ENCODE measurements around the gene TNS1.

The TNS1 gene

GRCh38 chr2:217927601-217928323 lies 75.0 kb downstream of the TNS1 start:
- DNase-seq (ENCODE audit: low read depth, low spot score) = no peak
- no peaks in the 10 kb centered on the region for H3K36me3 ChIP-seq (ENCODE audit: insufficient read depth, low read length)
- H3K9ac ChIP-seq (ENCODE audit: insufficient read length) = no peak overlapping the region
- TF ChIP-seq FOXP2 (optimal IDR thresholded peaks at IDR 0.05; ENCODE audit: control extremely low read depth, extremely low read length, insufficient read depth) = no peak
- TF ChIP-seq EZH2 (IDR thresholded peaks at IDR 0.05) = no peak
- H3K4me3 ChIP-seq = no peak overlapping the region
- no peak overlapping the region for H3K27ac ChIP-seq
- no peaks in the 10 kb centered on the region for H3K9me3 ChIP-seq (ENCODE audit: low read depth, low read length)

- DNase-seq (ENCODE audit: low read depth, low spot score) = no peak
- H3K9me3 ChIP-seq (ENCODE audit: low read depth, low read length) = no peaks in the 10 kb centered on the region
- no peak overlapping the region for H3K9ac ChIP-seq (ENCODE audit: insufficient read length)
- TF ChIP-seq POLR2AphosphoS5 (IDR thresholded peaks at IDR 0.05; ENCODE audit: borderline replicate concordance, low read depth, low read length) (no peak), FOXP2 (optimal IDR thresholded peaks at IDR 0.05; ENCODE audit: control extremely low read depth, extremely low read length, insufficient read depth) (no peak), EZH2 (IDR thresholded peaks at IDR 0.05) (no peak)
- H3K36me3 ChIP-seq (ENCODE audit: insufficient read depth, low read length) = no peaks in the 10 kb centered on the region
- H3K27ac ChIP-seq = no peak overlapping the region
- no peak overlapping the region for H3K4me3 ChIP-seq
Measured at GRCh38 chr2:217926801-217927200, 76.0 kb downstream of the TNS1 start.

- TF ChIP-seq FOXP2 (optimal IDR thresholded peaks at IDR 0.05; ENCODE audit: control extremely low read depth, extremely low read length, insufficient read depth) = no peak
- no peak for TF ChIP-seq EZH2 (IDR thresholded peaks at IDR 0.05)
- TF ChIP-seq POLR2AphosphoS5 (IDR thresholded peaks at IDR 0.05; ENCODE audit: borderline replicate concordance, low read depth, low read length) = no peak
- no peak overlapping the region for H3K27ac ChIP-seq
- H3K9ac ChIP-seq (ENCODE audit: insufficient read length) = no peak overlapping the region
- H3K9me3 ChIP-seq (ENCODE audit: low read depth, low read length) = no peaks in the 10 kb centered on the region
- H3K4me3 ChIP-seq = no peak overlapping the region
- peaks cover 5% of the 10 kb centered on the region; the same call in 1 of the 2 replicates for H3K36me3 ChIP-seq (ENCODE audit: insufficient read depth, low read length)
- DNase-seq (ENCODE audit: low read depth, low spot score) = no peak
Measured at GRCh38 chr2:217924346-217924901, 78.4 kb downstream of the TNS1 start.

GRCh38 chr2:217923007-217923686 lies 79.6 kb downstream of the TNS1 start:
- no peak for DNase-seq (ENCODE audit: low read depth, low spot score)

GRCh38 chr2:217922101-217923006 lies 80.4 kb downstream of the TNS1 start:
- TF ChIP-seq POLR2AphosphoS5 (IDR thresholded peaks at IDR 0.05; ENCODE audit: borderline replicate concordance, low read depth, low read length) (no peak), FOXP2 (optimal IDR thresholded peaks at IDR 0.05; ENCODE audit: control extremely low read depth, extremely low read length, insufficient read depth) (no peak), EZH2 (IDR thresholded peaks at IDR 0.05) (no peak)
- DNase-seq (ENCODE audit: low read depth, low spot score) = no peak
- Histone ChIP-seq H3K9me3 (ENCODE audit: low read depth, low read length) (no peaks in the 10 kb centered on the region), H3K4me3 (no peak overlapping the region), H3K36me3 (ENCODE audit: insufficient read depth, low read length) (peaks cover 18% of the 10 kb centered on the region; the same call in 1 of the 2 replicates), H3K27ac (no peak overlapping the region), H3K9ac (ENCODE audit: insufficient read length) (no peak overlapping the region)

More at GRCh38 chr2:217923007-217923686, 79.6 kb downstream of the TNS1 start:
- Histone ChIP-seq H3K4me3 (no peak overlapping the region), H3K27ac (no peak overlapping the region), H3K9me3 (ENCODE audit: low read depth, low read length) (no peaks in the 10 kb centered on the region), H3K36me3 (ENCODE audit: insufficient read depth, low read length) (peaks cover 13% of the 10 kb centered on the region; the same call in 1 of the 2 replicates), H3K9ac (ENCODE audit: insufficient read length) (no peak overlapping the region)
- no peak for TF ChIP-seq FOXP2 (optimal IDR thresholded peaks at IDR 0.05; ENCODE audit: control extremely low read depth, extremely low read length, insufficient read depth)
- TF ChIP-seq POLR2AphosphoS5 (IDR thresholded peaks at IDR 0.05; ENCODE audit: borderline replicate concordance, low read depth, low read length) = no peak
- no peak for TF ChIP-seq EZH2 (IDR thresholded peaks at IDR 0.05)

- Histone ChIP-seq H3K36me3 (ENCODE audit: insufficient read depth, low read length) (peaks cover 29% of the 10 kb centered on the region; the same call in 1 of the 2 replicates), H3K9ac (ENCODE audit: insufficient read length) (no peak overlapping the region), H3K27ac (no peak overlapping the region), H3K4me3 (no peak overlapping the region), H3K9me3 (ENCODE audit: low read depth, low read length) (no peaks in the 10 kb centered on the region)
- TF ChIP-seq POLR2AphosphoS5 (IDR thresholded peaks at IDR 0.05; ENCODE audit: borderline replicate concordance, low read depth, low read length) (no peak), FOXP2 (optimal IDR thresholded peaks at IDR 0.05; ENCODE audit: control extremely low read depth, extremely low read length, insufficient read depth) (no peak), EZH2 (IDR thresholded peaks at IDR 0.05) (no peak)
- no peak for DNase-seq (ENCODE audit: low read depth, low spot score)
Measured at GRCh38 chr2:217920879-217921603, 81.8 kb downstream of the TNS1 start.

- no peak overlapping the region for H3K4me3 ChIP-seq
- H3K9ac ChIP-seq (ENCODE audit: insufficient read length) = no peak overlapping the region
- no peaks in the 10 kb centered on the region for H3K9me3 ChIP-seq (ENCODE audit: low read depth, low read length)
- DNase-seq (ENCODE audit: low read depth, low spot score) = no peak
- H3K36me3 ChIP-seq (ENCODE audit: insufficient read depth, low read length) = peaks cover 38% of the 10 kb centered on the region; the same call in 1 of the 2 replicates
- TF ChIP-seq POLR2AphosphoS5 (IDR thresholded peaks at IDR 0.05; ENCODE audit: borderline replicate concordance, low read depth, low read length) (no peak), FOXP2 (optimal IDR thresholded peaks at IDR 0.05; ENCODE audit: control extremely low read depth, extremely low read length, insufficient read depth) (no peak), EZH2 (IDR thresholded peaks at IDR 0.05) (no peak)
- no peak overlapping the region for H3K27ac ChIP-seq
Measured at GRCh38 chr2:217919781-217920351, 82.9 kb downstream of the TNS1 start.

All from SK-N-MC (cell line).